Tongue (tissue), 2 donors: Measurements from ENCODE around the gene ITGB7. TPM values are rescaled to one million over a fixed set of nuclear protein-coding genes. Genes with fewer than 3 reads are reported as not detected.

Source experiments
- DNase-seq: peaks from one replicate; pipeline ENCODE4 v3.0.0-alpha.2; 2015
- total RNA-seq: library from RNA; depleted of rRNA; stranded (reverse); fragments of >200 nt; gene quantifications from one replicate; pipeline ENCODE4 v1.2.3, GENCODE V29; 2014

Gene ITGB7
- total RNA-seq, 1 donor from 2014 or later: 1.2 TPM

DNA sequence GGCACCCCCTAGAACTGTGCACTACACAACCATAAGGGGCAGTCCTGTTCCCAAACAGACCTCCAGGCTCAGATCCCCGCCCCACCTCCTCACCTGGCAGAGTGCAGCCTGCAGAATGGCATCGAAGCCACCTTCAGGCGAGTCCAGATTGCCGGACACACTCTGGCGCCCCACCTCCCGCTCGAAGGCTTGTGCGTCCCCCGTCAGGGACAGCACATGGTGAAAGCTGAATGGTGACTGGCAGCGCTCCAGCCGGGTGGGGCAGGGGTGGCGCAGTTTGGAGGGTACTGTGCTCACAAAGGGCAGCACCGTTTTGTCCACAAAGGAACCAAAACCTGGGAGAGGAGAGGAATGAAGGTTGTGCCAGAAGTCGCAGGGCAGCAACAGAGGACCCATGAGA lies 10.6 kb downstream of the ITGB7 start:
- DNase-seq: no peak

DNA sequence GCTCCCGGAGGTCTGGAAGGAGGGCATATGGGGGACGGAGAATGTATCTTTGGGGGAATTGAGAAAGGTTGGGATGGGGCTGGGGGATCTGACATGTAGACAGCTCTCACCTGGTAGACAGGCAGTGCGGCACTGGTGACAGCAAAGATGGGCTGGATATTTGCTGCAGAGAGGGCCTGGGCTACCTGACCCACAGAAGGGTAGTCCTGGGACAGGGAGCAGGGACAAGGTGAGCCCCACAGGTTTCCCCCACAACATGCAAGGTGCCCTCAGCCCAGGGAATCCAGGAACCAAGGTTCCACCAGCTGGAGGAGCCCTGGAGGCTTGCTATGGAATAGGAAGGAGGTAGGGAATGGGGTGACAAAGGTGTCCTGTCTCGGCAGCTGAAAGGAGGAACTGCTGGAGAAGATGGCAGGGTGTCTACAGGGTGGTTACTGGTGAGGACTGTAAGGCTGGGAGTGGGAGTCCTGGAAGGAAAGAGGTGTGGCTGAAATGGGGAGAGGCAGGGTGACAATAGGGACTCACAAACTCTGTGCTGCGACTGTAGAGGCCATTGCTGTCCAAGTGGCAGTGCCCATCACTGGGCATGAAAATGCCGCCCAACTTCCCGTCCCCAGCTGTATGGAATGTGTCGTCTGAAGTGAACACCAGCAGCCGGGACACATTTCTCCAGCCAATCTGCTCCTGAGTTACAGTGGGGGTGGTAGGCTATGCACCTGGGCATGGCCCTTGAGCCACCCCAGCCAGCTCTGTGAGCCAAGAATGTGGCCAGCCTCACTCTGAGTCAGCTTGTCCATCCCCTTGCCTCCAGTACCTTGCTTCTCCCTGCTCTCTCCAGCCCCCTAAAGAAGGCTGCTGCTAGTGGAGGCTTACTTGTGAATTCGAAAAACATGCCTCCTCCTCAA lies 11.3 kb downstream of the ITGB7 start:
- no peak for DNase-seq

DNA sequence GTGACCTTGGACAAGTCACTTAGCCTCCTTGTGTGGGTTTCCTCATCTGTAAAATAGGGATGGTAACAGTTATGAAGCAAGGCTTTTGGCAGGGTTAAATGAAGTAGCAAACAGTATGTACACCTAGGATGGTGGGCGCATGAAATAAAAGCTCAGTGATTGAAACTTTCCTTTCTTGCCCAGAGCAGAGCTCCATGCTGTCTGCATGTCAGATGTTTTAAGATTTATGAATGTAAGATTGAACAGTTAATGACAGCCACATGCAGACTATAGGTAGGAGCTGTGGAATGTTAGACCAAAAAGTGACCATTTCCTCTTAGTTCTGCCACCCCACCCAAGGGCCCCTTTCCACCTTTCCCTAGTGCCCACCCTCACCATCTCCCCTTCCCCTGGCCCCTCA lies 12.1 kb downstream of the ITGB7 start:
- DNase-seq: no peak

DNA sequence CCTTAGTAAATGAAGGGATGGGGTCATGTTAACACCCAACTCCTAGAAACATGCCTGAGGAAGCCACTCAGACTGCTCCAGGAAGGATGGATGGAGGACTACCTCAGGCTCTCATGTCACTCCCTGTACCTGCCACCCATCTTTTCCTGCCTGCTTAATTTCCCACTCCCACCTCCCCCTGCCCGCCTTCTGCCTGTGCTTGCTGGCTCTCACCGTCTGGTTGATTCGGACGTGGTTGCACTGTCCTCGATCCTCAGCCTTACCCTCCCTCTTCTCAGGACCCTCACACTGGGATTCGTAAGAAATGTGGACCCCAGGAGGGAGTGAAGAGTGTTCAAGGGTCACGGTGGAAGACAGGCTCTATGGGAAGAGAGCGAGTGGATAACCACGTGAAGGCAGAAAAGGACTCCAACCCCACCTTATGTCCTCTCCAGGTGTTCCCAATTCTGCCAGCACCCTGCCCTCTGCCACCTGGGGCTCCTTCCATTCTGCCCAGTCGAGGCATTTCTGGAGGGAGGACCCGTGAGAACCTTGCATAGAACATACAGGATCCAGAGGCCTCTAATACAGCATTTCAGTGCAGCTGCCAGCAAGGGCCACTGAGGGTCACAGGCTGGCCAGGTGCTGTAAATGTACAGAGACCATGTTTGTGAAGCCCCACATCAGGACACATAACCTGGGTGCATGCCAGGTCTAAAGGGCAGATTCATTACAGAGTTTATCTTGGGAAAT lies 12.9 kb downstream of the ITGB7 start:
- no peak for DNase-seq

DNA sequence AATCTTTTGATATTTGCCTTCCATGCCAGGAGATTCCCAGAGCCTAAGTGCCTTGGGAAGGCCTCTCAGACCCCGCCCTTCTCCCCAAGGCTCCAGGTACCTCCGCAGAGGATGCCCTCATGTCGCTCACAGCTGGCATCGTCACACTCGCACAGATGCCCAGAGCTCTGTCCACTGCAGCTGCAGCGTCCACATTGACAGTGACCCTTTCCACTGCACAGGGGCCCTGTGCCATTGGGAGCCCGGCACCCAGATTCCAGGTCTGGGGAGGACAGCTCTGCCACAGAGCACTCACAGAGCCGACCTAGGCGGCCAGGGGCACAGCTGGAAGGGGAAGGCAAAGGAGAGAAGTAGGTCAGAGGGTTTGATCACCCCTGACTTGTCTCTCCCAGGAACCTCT lies 14.0 kb downstream of the ITGB7 start:
- no peak for DNase-seq

DNA sequence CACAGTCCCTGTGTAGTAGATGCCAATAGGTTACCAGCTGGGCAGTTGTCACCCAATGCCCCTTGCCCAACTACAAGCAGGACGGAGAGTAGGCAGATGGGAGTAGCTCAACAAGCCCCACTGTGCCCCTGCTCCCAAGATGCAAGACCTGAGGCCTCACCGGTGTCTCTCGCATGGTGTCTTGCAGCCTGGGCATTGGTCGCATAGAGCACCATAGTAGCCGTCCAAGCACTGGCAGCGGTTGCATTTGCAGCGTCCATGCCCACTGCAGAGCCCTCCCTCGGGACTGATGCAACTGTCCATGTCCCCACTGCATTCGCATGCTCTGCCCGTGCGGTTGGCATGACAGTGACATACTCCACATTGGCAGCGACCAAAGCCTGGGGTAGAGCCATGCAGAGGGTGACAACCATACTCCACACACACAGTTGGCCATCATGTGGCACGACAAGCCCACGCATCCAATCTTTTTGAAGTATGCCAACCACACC lies 14.5 kb downstream of the ITGB7 start:
- DNase-seq: no peak

DNA sequence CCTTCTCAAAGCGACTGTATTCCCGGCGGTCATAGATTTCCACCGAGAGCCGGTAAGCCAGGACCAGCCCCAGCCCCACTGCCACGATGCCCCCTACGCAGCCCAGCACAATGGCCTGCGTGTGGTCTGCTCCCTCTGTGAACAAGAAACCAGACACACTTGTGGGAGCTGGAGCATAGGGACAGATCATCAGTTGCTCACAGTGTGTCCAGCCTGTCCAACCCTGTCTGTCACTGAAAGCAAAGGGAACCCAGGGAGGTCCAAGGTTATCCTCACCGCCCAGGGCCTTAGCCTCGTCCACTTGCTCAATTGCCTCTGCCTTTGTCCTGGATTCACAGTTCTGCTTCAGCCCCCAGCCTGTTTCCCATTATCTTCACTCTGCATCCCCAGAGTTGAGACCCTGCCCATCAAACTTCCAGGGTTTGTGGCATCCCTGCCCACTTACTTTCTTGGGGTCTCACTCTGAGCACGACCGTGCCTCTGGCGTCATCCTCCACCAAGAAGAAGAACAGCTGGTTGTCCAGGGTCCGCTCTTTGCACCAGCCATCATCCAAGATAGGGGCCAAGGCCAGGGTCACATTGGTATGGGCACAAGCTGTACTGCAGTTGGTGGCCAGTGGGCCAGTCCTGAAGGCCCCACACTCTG lies 15.0 kb downstream of the ITGB7 start:
- DNase-seq: no peak

DNA sequence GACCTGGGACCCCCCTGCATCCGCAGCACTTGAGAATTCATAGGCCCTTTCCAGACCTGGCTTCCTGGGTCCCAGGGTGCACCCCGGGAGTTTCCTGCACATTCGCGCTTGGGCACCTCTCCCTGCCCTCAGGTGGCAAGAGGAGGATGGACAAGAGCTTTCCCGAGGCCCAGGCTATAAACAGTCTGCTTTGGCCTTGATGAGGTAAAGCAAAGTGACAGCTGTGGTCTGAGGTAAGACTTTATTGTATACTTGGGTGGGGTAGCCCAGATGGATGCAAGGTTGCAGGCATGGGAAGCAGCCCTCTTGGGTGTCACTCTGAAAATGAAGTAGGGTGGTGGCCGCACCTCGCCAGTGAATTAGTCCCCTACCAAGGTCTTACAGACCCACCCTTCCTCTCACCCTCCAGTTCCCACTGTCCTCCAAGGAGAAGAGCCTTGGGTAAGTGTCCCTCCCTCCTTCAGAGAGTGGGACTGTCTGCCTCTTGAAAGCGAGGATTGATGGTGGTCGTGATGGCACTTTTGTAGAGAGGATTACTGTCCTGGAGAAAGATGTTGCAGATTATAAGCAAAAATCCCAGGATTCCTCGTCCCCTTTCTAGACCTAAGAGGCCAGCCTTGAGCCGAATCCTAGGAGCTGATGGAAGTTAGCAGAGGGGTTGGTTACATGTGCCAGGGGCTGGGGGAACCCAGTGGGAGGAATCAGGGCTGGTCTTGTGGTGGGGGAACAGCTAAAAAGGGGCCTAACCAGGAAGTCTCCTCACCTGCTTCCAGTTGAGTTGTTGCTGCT lies 15.8 kb downstream of the ITGB7 start:
- no peak for DNase-seq

DNA sequence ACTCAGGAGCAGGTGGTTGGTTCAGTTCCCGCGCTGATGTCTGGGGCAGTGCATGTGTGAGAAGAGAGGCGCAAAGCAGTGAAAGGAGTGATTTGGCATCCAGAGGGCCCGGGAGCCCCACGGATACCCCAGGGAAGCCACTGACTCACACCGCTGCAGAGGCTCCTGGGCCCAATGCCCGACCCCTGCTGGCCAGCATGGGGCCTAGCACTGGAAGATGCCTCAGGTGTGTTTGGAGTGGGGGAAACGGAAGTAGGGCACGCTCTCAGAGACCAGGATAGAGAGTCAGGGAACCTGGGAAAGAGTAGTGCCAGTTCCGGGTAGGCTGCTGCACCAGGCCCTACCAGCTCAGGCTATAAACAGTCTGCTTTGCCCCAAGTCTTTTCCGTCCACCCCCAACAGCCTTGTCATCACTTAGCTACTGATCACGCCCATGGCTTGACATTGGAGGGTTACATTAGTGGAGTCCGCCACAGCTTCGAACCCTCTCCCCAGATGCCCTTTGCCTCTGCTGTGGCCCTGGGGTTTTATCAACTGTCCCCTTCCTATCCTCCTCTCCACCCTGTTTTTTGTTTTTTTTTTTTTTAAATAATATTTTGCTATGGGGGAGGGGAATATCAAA lies 16.8 kb downstream of the ITGB7 start:
- DNase-seq: peak; percentile 54

DNA sequence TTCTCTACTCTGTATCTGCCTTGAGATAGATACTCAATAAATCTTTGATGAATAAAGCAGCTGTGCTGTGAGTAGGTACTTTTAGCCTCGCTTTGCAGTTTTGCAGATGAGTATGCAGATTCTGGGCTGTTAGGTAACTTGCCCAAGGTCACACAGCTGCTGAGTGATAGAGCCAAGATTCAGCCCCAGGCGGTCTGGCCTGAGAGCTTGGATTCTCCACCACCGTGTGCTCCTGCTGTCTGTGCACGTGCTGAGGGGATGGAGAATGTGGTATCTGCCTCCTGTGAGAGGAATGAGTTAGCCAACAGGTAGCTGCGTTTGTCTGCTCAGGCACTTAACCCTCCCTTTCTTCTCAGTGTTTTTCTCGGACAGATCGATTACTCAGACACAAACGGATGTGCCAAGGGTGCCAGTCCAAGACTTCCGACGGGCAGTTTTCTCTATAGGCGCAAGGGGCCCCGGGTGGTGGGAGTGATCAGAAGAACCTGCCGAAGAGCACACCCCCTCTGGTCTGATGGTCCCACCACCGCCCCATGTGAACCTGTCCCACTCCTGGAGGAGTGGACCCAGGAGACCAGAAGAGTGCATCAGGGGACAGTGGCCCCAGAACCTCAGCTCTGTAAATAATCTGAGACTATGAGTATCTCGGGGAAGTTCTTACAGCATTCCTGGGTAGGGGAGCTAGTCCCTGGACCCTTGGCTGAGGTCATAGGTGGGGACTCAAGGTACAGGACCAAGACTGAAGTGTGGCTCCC lies 19.7 kb downstream of the ITGB7 start:
- no peak for DNase-seq

DNA sequence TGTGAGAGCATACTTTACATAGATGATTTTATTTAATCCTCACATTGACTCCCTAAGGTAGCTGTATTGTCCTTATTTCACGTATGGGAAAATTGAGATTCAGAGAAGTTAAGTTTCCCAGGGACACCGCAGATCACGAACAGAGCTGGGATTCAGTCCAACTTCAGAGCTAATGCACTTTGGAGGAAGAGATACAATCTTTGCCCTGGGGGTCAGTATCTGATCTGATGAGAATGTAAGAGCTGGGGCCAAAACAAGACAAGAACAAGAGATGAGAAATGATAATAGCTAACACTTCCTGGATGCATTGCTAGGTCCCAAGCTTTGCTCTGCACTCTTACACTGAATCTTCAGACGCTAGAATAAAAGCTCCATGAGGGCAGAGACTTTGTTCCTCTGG lies 20.3 kb downstream of the ITGB7 start:
- no peak for DNase-seq

DNA sequence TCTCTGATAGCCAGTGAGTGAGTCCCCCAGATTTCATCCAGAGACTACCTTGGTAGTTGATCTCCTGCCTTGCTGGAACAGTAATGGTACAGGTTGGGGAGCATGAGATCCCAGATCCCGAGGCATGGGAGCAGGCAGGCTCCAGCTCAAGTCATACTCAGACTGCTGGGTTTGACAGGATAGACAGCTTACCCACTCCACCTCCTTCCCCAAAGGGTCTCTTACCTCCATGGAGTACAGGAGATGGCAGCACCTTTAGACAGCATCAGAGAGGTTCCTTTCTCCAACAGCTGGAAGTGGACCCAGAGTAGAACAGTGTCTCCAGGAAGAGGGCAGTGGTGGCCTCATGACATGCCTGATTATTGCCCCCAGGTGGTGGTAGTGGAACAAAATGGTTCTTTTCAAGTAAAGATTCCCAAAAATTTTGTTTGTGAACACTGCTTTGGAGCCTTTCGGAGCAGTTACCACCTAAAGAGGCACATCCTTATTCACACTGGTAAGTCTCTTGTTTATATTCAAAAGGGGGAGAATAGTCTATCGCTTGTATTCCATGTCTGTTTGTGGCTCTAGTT lies 21.4 kb downstream of the ITGB7 start:
- DNase-seq: no peak

DNA sequence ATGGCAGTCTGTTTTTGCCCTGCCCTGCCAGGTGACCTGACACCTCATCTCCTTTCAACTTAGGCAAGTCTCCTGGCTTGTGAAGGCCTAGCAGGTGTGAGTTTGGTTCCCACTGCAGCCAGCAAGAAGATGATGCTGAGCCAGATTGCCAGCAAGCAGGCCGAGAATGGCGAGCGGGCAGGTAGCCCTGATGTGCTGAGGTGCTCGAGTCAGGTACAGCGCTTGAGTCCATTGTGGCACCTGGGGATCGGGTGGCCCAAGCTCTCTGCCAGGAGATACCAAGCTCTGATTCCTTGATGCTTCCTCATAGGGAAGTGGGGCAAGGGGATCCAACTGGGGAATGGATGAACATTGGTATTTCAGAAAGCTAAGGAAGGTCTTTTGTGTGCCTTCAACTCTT lies 22.2 kb downstream of the ITGB7 start:
- no peak for DNase-seq

DNA sequence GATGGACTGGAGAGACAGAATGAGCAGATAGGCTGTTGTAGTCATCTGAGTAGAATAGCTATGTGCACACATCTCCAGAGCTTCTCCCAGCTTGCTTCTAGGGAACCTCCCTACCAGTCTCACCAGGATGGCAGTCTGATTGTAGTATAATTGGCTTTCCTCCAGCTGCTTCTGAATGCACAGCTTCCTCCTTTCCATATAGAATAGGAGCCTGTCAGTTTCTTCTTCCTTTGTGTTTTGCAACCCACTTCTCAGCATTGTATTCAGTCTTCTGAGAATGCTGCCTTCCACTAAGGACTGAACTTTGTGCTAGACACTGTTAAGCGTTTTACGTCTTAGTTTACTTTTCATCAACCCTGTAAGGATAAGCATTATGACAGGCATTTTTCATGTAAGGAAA lies 24.1 kb downstream of the ITGB7 start:
- peak; percentile 21 for DNase-seq

DNA sequence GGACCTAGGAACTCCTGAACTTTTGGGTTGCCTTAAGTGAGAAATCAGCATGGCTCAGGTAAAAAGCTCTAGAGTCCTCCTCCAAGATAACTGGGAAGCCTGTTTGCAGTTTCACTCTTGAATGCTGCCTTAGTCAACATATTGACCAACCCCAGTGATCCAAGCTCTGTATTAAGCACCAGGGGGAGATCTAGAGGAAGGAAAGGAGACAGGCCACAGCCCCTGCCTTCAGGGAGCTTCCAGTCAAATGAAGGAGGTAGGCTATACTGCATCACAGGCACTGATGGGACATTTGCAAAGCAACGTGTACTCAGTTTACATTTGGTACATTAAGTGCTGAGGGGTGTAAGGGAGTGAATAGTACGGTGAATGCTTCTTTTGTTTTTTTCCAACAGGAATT lies 25.1 kb downstream of the ITGB7 start:
- DNase-seq: no peak

DNA sequence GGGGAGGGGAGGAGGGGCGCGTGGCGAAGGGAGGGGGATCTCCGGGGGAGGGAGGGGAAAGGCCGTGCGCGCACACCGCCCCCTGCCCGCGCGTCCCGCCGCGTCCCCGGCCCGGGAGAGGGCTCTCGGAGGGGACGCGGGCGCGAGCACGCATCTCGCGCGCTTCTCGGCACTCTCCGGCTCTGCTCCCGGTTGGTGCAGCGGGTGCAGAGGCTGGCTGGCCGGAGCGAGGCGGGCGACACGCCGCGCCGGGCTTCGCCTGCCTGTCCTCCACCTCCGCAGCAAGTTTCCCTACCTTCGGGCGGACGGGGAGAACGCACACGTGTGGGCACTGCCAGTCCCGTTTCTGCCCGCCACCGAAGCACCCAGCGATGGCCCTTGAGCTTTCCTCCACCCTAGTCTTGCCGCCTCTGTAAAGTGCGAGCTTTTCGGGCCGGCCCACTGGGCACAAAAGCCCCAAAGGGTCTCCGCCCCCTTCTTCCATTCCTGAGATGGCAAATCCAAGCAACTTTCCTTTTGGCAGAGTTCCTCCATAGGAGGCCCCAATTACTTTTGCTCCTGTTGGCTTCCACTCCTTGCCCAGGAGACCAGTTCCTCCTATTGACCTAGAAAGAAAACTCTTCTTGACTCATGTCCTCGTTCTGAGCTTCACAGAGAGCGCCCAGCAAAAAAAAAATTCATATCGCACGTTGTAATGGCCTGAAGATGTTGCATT lies 26.0 kb downstream of the ITGB7 start:
- DNase-seq: peak; percentile 92

DNA sequence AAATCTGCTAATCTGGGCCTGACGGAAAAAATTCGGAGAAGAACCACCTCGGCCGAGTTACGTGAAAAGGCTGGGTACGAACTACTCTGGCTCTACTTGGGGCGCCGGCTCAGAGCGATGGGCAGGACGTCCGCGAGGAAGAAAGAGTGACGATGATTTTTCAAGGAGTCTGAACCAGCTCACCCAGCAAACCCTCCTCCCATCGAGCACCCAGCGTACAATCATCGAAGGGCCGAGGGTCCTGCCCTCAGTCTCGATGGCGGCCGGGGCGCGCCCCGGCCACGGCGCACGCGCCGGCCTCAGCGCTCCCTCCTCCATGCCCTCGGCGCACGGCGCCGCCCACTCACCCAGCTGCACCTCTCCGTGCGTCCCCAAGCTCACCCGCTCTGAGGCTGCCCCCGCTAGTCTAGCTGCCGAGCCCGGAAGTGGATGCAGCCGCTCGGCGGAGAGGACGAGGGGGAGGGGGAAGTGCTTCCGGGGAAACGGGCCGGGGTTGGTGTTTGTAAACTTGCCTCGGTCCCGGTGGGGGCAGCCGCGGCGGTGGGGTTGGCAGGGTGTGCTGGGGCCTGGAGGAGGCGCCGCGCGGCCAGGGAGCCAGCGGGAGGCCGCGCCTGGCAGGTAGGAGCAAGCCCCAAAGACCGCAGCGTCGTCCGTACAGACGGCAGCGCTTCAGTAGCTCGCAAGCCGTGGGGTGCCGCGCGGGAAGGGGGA lies 26.7 kb downstream of the ITGB7 start, which contains the start of the genes CSAD and ZNF740:
TSS of gene CSAD (minus strand) at position 706 of the 711 bp plus-strand sequence. CDS start 7,455 bp downstream, outside the sequence.
TSS of gene ZNF740 (plus strand) at position 503 of the 711 bp plus-strand sequence. CDS start 1,262 bp downstream, outside the sequence.
- peak; percentile 99 for DNase-seq

DNA sequence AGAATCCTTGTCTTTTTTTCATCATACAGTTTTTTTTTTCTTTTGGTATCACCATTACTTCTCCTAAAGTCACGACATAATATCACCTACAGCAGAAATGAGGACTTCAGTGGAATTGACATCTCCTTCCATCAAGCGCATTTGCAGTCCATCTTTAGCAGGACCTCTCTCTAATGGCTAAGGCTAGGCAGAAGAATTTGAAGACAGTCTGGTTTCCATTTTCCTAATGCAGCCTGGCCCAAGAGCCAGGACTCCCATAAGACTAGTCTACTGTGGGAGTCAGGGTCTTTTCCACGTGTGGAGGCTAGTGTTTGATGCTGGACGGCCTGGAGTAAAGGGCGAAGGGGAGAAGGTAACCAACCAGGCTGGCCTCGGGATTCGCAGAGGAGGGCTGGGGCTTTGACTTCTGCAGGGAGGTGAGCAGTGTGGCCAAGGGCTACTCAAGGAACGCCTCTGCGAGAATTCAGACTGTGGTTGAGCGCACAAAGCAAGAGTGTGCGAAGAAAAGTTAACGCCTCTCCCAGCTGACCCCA lies 27.3 kb downstream of the ITGB7 start:
- no peak for DNase-seq
